Subcutaneous abdominal adipose tissue (tissue), 5 donors: ENCODE data around the gene PCBD2.
"Not testable (repeated sequence)": the region's sequence is repeated elsewhere in the genome, so short reads cannot be mapped to it uniquely, and the experiment has no call there.

ENCODE experiments used
- H3K27ac ChIP-seq: one replicate; pipeline ENCODE4 v1.7.0; 2013; ENCODE audit warnings: low read depth, mild to moderate bottlenecking, inconsistent platforms, low read length, moderate library complexity
- H3K27me3 ChIP-seq, 5 donors: one replicate each; pipeline ENCODE4 v1.7.0; 2013; ENCODE audit warnings: low read length in 5 of 5, inconsistent platforms in 1 of 5; ENCODE audit not compliant: control insufficient read depth in 5 of 5, insufficient read depth in 4 of 5
- H3K36me3 ChIP-seq, 5 donors: one replicate each; pipeline ENCODE4 v1.7.0; 2013; ENCODE audit warnings: low read length in 5 of 5; ENCODE audit not compliant: control insufficient read depth in 5 of 5, insufficient read depth in 5 of 5
- H3K4me1 ChIP-seq, 5 donors: one replicate each; pipeline ENCODE4 v1.7.0; 2013; ENCODE audit warnings: low read length in 5 of 5, mild to moderate bottlenecking in 3 of 5, moderate library complexity in 1 of 5; ENCODE audit not compliant: control insufficient read depth in 5 of 5, insufficient read depth in 5 of 5
- H3K4me3 ChIP-seq, 5 donors: one replicate each; pipeline ENCODE4 v1.7.0; 2013; ENCODE audit warnings: low read length in 5 of 5, low read depth in 1 of 5
- H3K9ac ChIP-seq, 5 donors: one replicate each; pipeline ENCODE4 v1.7.0; 2013; ENCODE audit warnings: low read length in 5 of 5, mild to moderate bottlenecking in 4 of 5, moderate library complexity in 3 of 5
- H3K9me3 ChIP-seq, 5 donors: one replicate each; pipeline ENCODE4 v1.7.0; 2013; ENCODE audit warnings: low read length in 5 of 5; ENCODE audit not compliant: control insufficient read depth in 5 of 5
- donor health status: healthy.
- donor health status: healthy.
- donor health status: healthy.
- donor health status: healthy.
- donor health status: healthy.

The PCBD2 gene

GRCh38 chr5:134905246-134905996, 490 bp downstream of the PCBD2 start:
- H3K27me3 ChIP-seq = no peaks in the 10 kb centered on the region
- H3K36me3 ChIP-seq = peaks cover 0 to 11% (median 0%) of the 10 kb centered on the region in 5 donors
- peak overlapping the region; percentile 86 for H3K27ac ChIP-seq
- peaks cover 0 to 6% (median 5%) of the 10 kb centered on the region in 5 donors for H3K4me1 ChIP-seq
- peak overlapping the region; percentile 48 to 93 (median 84) for H3K9ac ChIP-seq
- H3K4me3 ChIP-seq = peak overlapping the region; percentile 79 to 90 (median 84)
- no peaks in the 10 kb centered on the region for H3K9me3 ChIP-seq

GRCh38 chr5:134906811-134907210, 1.9 kb downstream of the PCBD2 start:
- no peaks in the 10 kb centered on the region for H3K27me3 ChIP-seq
- H3K9me3 ChIP-seq = no peaks in the 10 kb centered on the region
- H3K4me1 ChIP-seq = peaks cover 0 to 6% (median 5%) of the 10 kb centered on the region in 5 donors
- H3K27ac ChIP-seq = no peak overlapping the region
- H3K9ac ChIP-seq = peak overlapping the region in 1 of 5 donors; percentile 47
- H3K36me3 ChIP-seq = peaks cover 3 to 16% (median 11%) of the 10 kb centered on the region in 5 donors
- H3K4me3 ChIP-seq = no peak overlapping the region

DNA sequence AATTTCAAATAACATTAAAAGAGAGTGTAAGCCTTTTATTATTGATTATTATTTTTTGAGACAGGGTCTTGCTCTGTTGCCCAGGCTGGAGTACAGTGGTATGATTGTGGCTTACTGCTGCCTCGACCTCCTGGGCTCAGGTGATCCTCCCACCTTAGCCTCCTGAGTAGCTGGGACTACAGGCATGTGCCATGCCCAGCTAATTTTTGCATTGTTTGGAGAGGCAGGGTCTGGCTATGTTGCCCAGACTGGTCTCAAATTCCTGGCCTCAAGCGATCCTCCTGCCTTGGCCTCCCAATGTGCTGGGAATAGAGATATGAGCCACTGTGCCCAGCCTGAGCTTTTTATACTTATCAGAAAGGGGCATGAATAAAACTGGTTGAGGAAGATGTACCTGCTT, 5.8 kb downstream of the PCBD2 start:
- not testable (repeated sequence) for H3K27ac ChIP-seq, H3K4me3 ChIP-seq, H3K9me3 ChIP-seq, H3K27me3 ChIP-seq
- Histone ChIP-seq H3K36me3 (peaks cover 3 to 42% (median 19%) of the 10 kb centered on the region in 5 donors), H3K4me1 (peaks cover 0 to 18% (median 6%) of the 10 kb centered on the region in 5 donors), H3K9ac (peak overlapping the region in 1 of 5 donors; percentile 37)

DNA sequence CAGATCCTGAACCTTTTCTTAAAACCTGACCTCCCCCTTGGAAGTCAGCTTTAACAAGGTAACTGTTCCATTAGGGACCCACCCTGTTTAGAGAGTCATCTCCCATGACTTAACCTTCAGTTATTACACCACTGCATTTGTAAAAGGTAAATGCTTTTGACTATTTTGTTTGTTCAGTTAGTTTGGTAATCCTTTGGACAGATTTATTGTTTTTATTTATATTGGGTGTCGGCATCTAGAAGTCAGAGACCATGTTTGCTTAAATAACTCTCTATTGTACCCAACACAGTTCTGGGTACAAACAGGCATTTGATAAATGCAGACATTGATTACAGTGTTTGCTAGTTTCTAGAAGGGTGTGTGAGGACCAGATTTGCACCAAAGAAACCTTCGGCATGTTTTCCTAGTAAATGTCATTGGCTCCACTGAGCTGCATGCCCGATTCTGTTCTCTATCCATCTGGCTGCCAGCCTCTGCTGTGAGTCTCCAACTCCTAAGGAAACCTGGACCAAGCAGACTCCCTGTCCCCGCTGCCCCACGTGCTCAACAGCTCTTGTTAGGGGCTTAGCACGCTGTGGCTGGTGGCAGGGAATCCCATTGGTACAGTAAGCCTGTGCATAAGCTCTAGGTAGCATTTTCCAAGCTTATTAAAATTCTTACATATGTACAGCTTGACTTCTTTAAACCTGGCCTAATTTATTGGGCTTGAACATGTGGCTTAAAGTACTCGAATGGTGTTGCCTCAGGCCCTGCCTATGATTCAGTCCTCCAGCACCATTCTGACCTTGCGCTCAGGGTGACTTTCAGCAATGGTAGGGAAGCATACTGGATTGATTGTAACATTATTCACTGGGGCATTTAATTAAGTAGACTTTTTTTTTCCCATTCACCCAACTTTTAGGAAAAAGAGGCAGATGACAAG, 6.6 kb downstream of the PCBD2 start:
- H3K4me3 ChIP-seq = no peak overlapping the region
- H3K36me3 ChIP-seq = peaks cover 3 to 45% (median 19%) of the 10 kb centered on the region in 5 donors
- H3K4me1 ChIP-seq = peaks cover 0 to 15% (median 6%) of the 10 kb centered on the region in 5 donors
- H3K9ac ChIP-seq = peak overlapping the region in 1 of 5 donors; percentile 37
- H3K9me3 ChIP-seq = no peaks in the 10 kb centered on the region
- no peak overlapping the region for H3K27ac ChIP-seq
- no peaks in the 10 kb centered on the region for H3K27me3 ChIP-seq

GRCh38 chr5:134913254-134913653, 8.3 kb downstream of the PCBD2 start:
- Histone ChIP-seq H3K4me1 (peaks cover 0 to 15% (median 6%) of the 10 kb centered on the region in 5 donors), H3K4me3 (no peak overlapping the region), H3K9ac (peak overlapping the region in 1 of 5 donors; percentile 5), H3K36me3 (peaks cover 3 to 51% (median 24%) of the 10 kb centered on the region in 5 donors), H3K9me3 (no peaks in the 10 kb centered on the region), H3K27ac (no peak overlapping the region), H3K27me3 (no peaks in the 10 kb centered on the region)

DNA sequence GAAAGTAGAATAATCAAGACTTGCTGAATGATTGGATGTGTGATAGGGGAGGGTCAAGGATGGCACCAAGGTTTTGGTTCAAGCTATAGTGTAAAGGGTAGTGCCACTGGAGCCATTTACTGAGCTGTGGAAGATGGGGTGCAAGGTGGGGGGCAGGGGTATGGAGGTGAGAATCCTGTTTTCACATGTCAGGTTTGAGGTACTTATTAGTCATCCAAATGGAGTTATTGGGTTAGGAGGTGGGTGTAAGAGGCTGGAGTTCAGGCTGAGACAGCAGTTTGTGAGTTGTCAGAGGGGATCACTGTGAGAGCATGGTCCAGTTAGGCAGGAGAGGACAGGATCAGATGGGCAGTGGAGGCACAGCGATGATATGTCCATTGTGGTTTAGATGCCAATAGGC, 8.9 kb downstream of the PCBD2 start:
- no peaks in the 10 kb centered on the region for H3K9me3 ChIP-seq
- peaks cover 3 to 55% (median 24%) of the 10 kb centered on the region in 5 donors for H3K36me3 ChIP-seq
- peaks cover 0 to 15% (median 6%) of the 10 kb centered on the region in 5 donors for H3K4me1 ChIP-seq
- H3K4me3 ChIP-seq = no peak overlapping the region
- H3K27me3 ChIP-seq = no peaks in the 10 kb centered on the region
- no peak overlapping the region for H3K9ac ChIP-seq
- H3K27ac ChIP-seq = no peak overlapping the region

DNA sequence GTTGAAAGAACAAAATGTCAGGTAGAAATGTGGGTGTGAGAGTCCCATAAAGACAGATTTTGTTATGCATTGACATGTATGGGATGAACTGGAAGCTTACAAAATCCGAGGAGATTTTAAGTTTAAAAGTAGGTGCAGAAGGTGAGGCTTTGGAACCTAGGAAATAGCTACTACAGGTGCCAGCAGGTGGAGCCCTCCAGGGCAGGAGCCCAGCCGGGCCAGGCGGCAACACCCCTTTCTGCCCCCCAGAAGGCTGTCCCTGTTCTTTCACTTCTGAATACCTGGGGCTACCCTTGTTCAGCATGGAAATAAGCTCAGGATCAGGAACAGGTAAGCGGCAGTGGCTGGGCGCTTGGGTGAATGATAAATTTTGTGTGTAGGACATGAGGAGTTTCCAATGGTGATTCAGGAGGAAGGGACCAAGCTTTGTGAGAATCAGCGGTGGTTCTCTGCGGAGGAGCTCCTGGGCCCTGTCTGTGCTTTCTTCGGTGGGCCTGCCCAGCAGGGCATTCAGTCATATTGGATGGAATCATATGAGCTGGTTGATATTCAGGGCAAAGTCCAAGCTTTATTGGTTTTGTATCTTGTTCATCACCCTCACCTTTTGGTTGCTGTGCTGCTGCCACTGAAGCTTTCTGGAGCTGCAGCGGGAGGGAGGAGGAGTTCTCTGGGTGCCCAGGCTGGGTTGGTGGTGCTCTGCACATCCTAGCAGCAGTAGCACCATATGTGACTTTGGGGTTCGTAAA, 12.3 kb downstream of the PCBD2 start:
- no peaks in the 10 kb centered on the region for H3K27me3 ChIP-seq
- no peak overlapping the region for H3K9ac ChIP-seq
- no peaks in the 10 kb centered on the region for H3K9me3 ChIP-seq
- peaks cover 0 to 15% (median 6%) of the 10 kb centered on the region in 5 donors for H3K4me1 ChIP-seq
- peaks cover 3 to 57% (median 24%) of the 10 kb centered on the region in 5 donors for H3K36me3 ChIP-seq
- no peak overlapping the region for H3K4me3 ChIP-seq
- H3K27ac ChIP-seq = no peak overlapping the region

DNA sequence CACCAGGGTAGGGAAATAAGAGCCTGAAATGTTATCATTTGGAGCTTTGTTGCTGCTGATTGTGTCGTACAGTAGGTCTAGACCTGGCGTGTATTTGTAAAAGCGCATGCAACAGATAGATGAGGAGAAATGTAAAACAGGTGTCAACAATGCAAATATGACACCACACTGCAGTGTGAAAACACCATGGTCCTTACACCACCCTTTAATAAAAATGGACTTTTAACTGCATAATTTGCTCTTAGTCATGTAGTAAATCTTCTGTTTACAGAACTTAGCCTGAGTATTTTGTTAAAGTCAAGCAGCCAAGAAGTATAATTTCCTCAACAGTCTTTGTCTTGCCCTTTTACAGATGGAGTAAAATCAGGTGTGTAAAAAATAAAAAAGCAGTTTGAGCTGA, 13.9 kb downstream of the PCBD2 start:
- Histone ChIP-seq H3K27ac (no peak overlapping the region), H3K9me3 (no peaks in the 10 kb centered on the region), H3K4me1 (no peaks in the 10 kb centered on the region), H3K36me3 (peaks cover 3 to 49% (median 27%) of the 10 kb centered on the region in 5 donors), H3K4me3 (no peak overlapping the region), H3K9ac (no peak overlapping the region), H3K27me3 (no peaks in the 10 kb centered on the region)

- Histone ChIP-seq H3K9me3 (no peaks in the 10 kb centered on the region), H3K36me3 (peaks cover 3 to 35% (median 21%) of the 10 kb centered on the region in 5 donors), H3K27ac (no peak overlapping the region), H3K9ac (no peak overlapping the region), H3K4me1 (no peaks in the 10 kb centered on the region), H3K4me3 (no peak overlapping the region), H3K27me3 (no peaks in the 10 kb centered on the region)
Observed at GRCh38 chr5:134920848-134921575, 16.1 kb downstream of the PCBD2 start.
